HEK293T (cell line): ENCODE measurements around the gene NR2C2.

Experiments
- CTCF ChIA-PET: fragments of 350-600 bp; formaldehyde crosslinking; extraction: SDS; loops from one replicate; lab custom pipeline; 2021; ENCODE audit warnings: antibody characterized with exemption, inconsistent platforms; lab: Yijun Ruan, JAX
- POLR2A ChIA-PET: fragments of 350-600 bp; formaldehyde crosslinking; extraction: SDS; loops from one replicate; lab custom pipeline; 2020; ENCODE audit warnings: antibody characterized with exemption, inconsistent platforms; lab: Yijun Ruan, JAX
- DNase-seq: peaks from one replicate; pipeline ENCODE4 v3.0.0; 2012; ENCODE audit warnings: mixed read lengths; ENCODE audit errors: extremely low spot score
- ARNT ChIP-seq: fragments of 450-650 bp; IDR thresholded peaks from 2 replicates; pipeline ENCODE4 v1.6.1; 2017; ENCODE audit warnings: mild to moderate bottlenecking
- BHLHE40 ChIP-seq: fragments of 450-650 bp; IDR thresholded peaks from 2 replicates; pipeline ENCODE4 v1.6.1; 2016; ENCODE audit warnings: mild to moderate bottlenecking, moderate library complexity, borderline replicate concordance
- CTBP1 ChIP-seq: fragments of 450-650 bp; IDR thresholded peaks from 2 replicates; pipeline ENCODE4 v1.6.1; 2016; ENCODE audit warnings: borderline replicate concordance
- ELF4 ChIP-seq: fragments of 450-650 bp; IDR thresholded peaks from 2 replicates; pipeline ENCODE4 v1.6.1; 2017; ENCODE audit warnings: antibody characterized with exemption
- FOXA1 ChIP-seq: fragments of 450-650 bp; IDR thresholded peaks from 2 replicates; pipeline ENCODE4 v1.6.1; 2016; ENCODE audit warnings: mild to moderate bottlenecking
- FOXK2 ChIP-seq: fragments of 450-650 bp; IDR thresholded peaks from 2 replicates; pipeline ENCODE4 v1.6.1; 2016; ENCODE audit warnings: mild to moderate bottlenecking
- FOXM1 ChIP-seq: fragments of 450-650 bp; IDR thresholded peaks from 2 replicates; pipeline ENCODE4 v1.6.1; 2017; ENCODE audit warnings: mild to moderate bottlenecking, borderline replicate concordance
- HDGF ChIP-seq: fragments of 450-650 bp; IDR thresholded peaks from 2 replicates; pipeline ENCODE4 v1.6.1; 2017; ENCODE audit warnings: antibody characterized with exemption, borderline replicate concordance
- L3MBTL2 ChIP-seq: fragments of 450-650 bp; conservative IDR thresholded peaks from 2 replicates; pipeline ENCODE4 v1.6.1; 2016; ENCODE audit warnings: mild to moderate bottlenecking
- LEF1 ChIP-seq: fragments of 450-650 bp; IDR thresholded peaks from 2 replicates; pipeline ENCODE4 v1.6.1; 2017; ENCODE audit warnings: mild to moderate bottlenecking, borderline replicate concordance
- NFRKB ChIP-seq: fragments of 450-650 bp; IDR thresholded peaks from 2 replicates; pipeline ENCODE4 v1.6.1; 2016; ENCODE audit warnings: mild to moderate bottlenecking, moderate library complexity
- SP1 ChIP-seq: fragments of 450-650 bp; IDR thresholded peaks from 2 replicates; pipeline ENCODE4 v1.6.1; 2017
- SUZ12 ChIP-seq: fragments of 450-650 bp; IDR thresholded peaks from 2 replicates; pipeline ENCODE4 v1.6.1; 2016; ENCODE audit warnings: mild to moderate bottlenecking
- TARDBP ChIP-seq: fragments of 450-650 bp; IDR thresholded peaks from 2 replicates; pipeline ENCODE4 v1.6.1; 2016
- ZNF384 ChIP-seq: fragments of 450-650 bp; IDR thresholded peaks from 2 replicates; pipeline ENCODE4 v1.6.1; 2016
- TF ChIP-seq, protein P1 (sequence below): fragments of 450-650 bp; IDR thresholded peaks from 2 replicates; pipeline ENCODE4 v1.6.1; 2016

NR2C2 gene

DNA sequence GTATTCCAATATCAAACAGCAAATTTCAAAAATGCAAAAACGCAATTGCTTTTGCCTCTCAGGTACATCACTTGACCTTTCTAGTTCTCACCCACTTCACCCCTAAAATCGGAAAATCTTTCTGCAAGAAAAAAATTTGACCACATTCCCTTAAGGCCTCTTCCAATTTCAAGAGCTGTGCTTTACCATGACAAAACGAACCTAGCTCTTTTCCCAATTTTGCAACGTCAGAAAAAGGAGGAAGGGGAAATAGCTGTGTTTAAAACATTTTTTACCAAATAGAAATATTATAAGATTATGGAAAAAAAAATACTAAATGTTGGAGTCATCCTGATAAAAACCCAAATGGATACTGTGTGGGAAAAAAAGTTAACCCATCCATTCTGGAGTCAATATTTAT lies 1.1 kb upstream of the NR2C2 start:
- POLR2A ChIA-PET = interaction anchor here (0.9 to 1.7 kb wide), 9 partner anchors 9 to 295 kb away, joined by 3 to 13 read pairs (median 3); partner anchors contain the start of genes CCDC174 and MRPS25
- CTCF ChIA-PET = no interaction called here
- DNase-seq = no peak
- no peak for TF ChIP-seq HDGF
- no peak for TF ChIP-seq LEF1
- no peak for TF ChIP-seq FOXA1
- TF ChIP-seq SP1 = no peak
- TF ChIP-seq FOXM1 = no peak
- TF ChIP-seq, protein P1, sequence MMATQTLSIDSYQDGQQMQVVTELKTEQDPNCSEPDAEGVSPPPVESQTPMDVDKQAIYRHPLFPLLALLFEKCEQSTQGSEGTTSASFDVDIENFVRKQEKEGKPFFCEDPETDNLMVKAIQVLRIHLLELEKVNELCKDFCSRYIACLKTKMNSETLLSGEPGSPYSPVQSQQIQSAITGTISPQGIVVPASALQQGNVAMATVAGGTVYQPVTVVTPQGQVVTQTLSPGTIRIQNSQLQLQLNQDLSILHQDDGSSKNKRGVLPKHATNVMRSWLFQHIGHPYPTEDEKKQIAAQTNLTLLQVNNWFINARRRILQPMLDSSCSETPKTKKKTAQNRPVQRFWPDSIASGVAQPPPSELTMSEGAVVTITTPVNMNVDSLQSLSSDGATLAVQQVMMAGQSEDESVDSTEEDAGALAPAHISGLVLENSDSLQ = no peak
- no peak for TF ChIP-seq ELF4
- no peak for TF ChIP-seq TARDBP
- TF ChIP-seq BHLHE40 = no peak
- TF ChIP-seq ZNF384 = no peak
- TF ChIP-seq ARNT = no peak
- TF ChIP-seq SUZ12 = no peak
- TF ChIP-seq FOXK2 = no peak
- no peak for TF ChIP-seq L3MBTL2
- no peak for TF ChIP-seq NFRKB

DNA sequence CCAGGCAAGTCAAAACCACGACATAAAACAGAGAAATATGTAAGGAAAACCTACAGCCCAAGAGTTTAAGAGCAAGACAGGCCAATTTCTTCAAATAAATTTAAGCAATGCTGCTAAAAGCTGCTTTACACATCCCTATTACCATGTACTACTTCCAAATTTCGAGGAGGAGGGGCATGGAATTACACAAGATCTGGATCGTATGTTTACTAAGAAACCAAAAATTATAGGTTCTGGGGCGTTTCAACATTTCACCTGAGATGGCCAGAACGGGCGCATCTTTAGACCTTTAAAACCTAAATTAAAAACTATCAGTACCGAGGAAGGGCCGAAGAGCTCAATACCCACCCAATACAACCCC lies 664 bp upstream of the NR2C2 start:
- ChIA-PET POLR2A (interaction anchor here (0.9 to 1.7 kb wide), 11 partner anchors 9 to 295 kb away, joined by 3 to 13 read pairs (median 3); partner anchors contain the start of genes CCDC174, MRPS25 and RBSN), CTCF (interaction anchor here (0.5 kb wide), 1 partner anchor 117 kb away, joined by 3 read pairs; no protein-coding TSS in a partner anchor)
- no peak for DNase-seq
- TF ChIP-seq L3MBTL2 = no peak
- TF ChIP-seq HDGF = no peak
- no peak for TF ChIP-seq SUZ12
- no peak for TF ChIP-seq ZNF384
- TF ChIP-seq NFRKB = no peak
- no peak for TF ChIP-seq CTBP1
- no peak for TF ChIP-seq BHLHE40

DNA sequence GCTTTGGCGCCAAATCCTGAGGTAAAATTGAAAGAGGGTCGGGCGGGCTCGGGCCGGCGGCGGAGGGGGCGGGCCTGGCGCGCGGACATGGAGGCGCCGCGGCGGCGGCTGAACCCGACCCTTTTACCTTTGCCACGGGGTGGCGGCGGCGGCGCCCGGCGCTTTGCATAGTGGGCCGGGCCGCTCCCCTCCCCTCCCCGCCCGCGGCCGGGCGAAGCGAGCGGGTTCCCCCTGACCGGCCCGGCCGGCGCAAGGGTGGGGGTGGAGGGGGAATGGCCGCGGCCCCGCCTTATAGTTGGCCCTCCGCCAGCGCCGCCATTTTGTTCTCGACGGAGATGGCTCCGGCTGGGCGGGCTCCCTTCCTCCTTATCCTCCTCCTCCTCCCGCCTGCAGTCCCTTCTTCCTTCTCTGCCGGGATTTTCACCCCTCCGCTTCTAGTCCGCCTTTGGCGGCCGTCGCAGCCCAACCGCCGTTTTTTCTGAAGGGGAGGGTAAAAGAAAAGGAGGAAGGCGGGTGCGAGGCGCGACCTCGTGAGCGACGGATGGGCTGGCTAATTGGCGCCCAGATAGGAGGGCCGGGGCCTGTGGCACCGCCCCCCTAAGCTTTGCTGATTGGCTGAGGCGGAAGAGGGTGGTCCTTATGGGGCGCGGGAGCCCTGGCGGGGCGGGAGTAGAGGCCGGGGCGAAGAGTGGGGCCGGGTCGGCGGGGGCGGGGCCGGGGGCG lies 664 bp downstream of the NR2C2 start:
- DNase-seq = peak; percentile 98
- ChIA-PET CTCF (no interaction called here), POLR2A (interaction anchor here (0.9 to 1.0 kb wide), 3 partner anchors 9 to 158 kb away, joined by 3 to 4 read pairs (median 3); partner anchors contain the start of gene RBSN)
- peak; percentile 76 for TF ChIP-seq L3MBTL2
- 0 out of 2 replicates have a peak, but pooled peaks have one; percentile 7 for TF ChIP-seq ARNT
- TF ChIP-seq SP1 = peak; percentile 90
- TF ChIP-seq FOXA1 = no peak
- TF ChIP-seq, protein P1 = peak; percentile 99
- TF ChIP-seq ELF4 = no peak

DNA sequence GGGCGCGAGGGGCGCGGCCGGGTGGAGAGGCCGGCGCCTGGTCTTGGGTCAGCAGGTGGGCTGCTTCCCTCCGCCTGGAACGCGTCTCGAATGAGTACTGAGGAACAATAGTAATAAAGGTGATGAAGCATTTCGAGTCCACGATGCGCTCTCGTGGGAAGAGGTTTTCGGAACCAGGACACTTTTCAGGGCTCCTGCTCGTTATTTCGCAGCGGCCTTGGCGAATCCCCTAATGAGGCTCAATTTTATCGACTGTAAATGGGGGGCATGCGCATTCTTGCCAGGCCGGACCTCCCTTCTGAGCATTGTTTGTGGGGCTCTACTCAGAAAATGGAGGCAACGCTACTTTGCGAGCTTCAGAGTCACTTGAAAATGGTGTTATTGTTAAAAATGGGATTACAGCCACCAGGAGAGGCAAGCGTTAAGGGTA lies 1.2 kb downstream of the NR2C2 start:
- no peak for DNase-seq
- ChIA-PET CTCF (no interaction called here), POLR2A (interaction anchor here (1.0 kb wide), 1 partner anchor 158 kb away, joined by 4 read pairs; no protein-coding TSS in a partner anchor)
- TF ChIP-seq, protein P1 = no peak
- TF ChIP-seq HDGF (no peak), FOXM1 (no peak), BHLHE40 (no peak), ZNF384 (no peak), SUZ12 (no peak), TARDBP (no peak), FOXA1 (no peak), LEF1 (no peak), SP1 (no peak), ELF4 (no peak), FOXK2 (no peak), L3MBTL2 (no peak), ARNT (no peak), CTBP1 (no peak)

DNA sequence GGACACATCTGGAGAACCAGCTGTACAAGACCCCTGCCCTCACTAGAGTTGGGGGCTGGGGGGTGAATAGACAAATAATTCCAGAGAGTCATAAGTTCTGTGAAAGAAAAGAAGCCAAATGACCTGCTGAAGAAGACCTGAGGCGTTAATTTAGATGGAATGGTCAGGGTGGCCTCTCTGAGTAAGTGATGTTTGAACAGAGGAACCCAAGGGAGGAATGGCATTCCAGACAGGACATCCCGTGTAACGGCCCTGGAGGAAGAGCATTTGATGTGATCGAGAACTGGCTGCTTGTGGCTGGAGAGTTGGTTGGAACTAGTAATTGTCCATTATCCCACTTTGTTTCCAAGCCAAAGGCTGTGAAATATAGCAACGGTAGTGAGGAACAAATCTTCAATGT lies 1.7 kb downstream of the NR2C2 start:
- DNase-seq = no peak
- CTCF ChIA-PET = no interaction called here
- TF ChIP-seq BHLHE40 (no peak), FOXK2 (no peak)
- POLR2A ChIA-PET = no interaction called here

DNA sequence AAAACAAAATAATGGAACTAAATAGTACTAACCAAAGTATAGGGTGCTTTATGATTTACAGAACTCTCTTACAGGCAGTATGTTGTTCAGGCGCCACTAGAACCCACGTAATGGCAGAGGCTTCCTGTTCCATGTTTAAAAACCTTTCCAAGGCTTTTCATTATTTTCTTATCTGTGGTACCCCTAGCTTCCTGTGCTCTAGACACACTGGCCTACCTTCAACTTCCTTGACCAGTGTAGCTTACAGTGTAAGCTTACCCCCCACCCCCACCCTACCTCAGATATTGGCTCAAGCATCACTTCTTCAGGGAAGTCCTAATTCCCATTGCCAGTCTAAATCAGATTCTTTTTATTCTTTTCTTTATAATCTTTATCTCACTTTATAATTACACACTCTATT lies 2.9 kb downstream of the NR2C2 start:
- DNase-seq = no peak
- ChIA-PET POLR2A (no interaction called here), CTCF (no interaction called here)
- TF ChIP-seq SUZ12 = no peak
- TF ChIP-seq CTBP1 = no peak
- no peak for TF ChIP-seq LEF1
- no peak for TF ChIP-seq SP1
- no peak for TF ChIP-seq FOXK2
- TF ChIP-seq BHLHE40 = no peak
- no peak for TF ChIP-seq FOXM1
- TF ChIP-seq FOXA1 = no peak
- no peak for TF ChIP-seq HDGF
